Endothelial cell (in vitro differentiated cells): ENCODE measurements around the gene CABLES1. TPM values are rescaled to one million over a fixed set of nuclear protein-coding genes. Genes with fewer than 3 reads are reported as not detected.

Experiments
- DNase-seq: peaks from one replicate; pipeline ENCODE4 v3.0.0; 2021; ENCODE audit warnings: low spot score
- H3K27ac Mint-ChIP-seq: one replicate; pipeline ENCODE4 v1.8.0; 2021; ENCODE audit warnings: mixed read lengths, inconsistent platforms; ENCODE audit not compliant: unreplicated experiment
- H3K27me3 Mint-ChIP-seq: one replicate; pipeline ENCODE4 v1.8.0; 2021; ENCODE audit warnings: mild to moderate bottlenecking, moderate library complexity, mixed read lengths, inconsistent platforms; ENCODE audit not compliant: unreplicated experiment
- H3K36me3 Mint-ChIP-seq: one replicate; pipeline ENCODE4 v1.8.0; 2021; ENCODE audit warnings: mild to moderate bottlenecking, low read depth, mixed read lengths, inconsistent platforms; ENCODE audit not compliant: unreplicated experiment
- H3K4me1 Mint-ChIP-seq: one replicate; pipeline ENCODE4 v1.8.0; 2021; ENCODE audit warnings: mild to moderate bottlenecking, mixed read lengths, inconsistent platforms; ENCODE audit not compliant: unreplicated experiment
- H3K4me3 Mint-ChIP-seq: one replicate; pipeline ENCODE4 v1.8.0; 2021; ENCODE audit warnings: mild to moderate bottlenecking, mixed read lengths, inconsistent platforms; ENCODE audit not compliant: unreplicated experiment
- H3K9me3 Mint-ChIP-seq: one replicate; pipeline ENCODE4 v1.8.0; 2021; ENCODE audit warnings: mixed read lengths, inconsistent platforms; ENCODE audit not compliant: unreplicated experiment
- total RNA-seq: library from RNA; stranded (reverse); fragmentation: NEBNext Ultra II Directional; extraction: Animal tissue kit (Norgen Biotek cat#: 25700); gene quantifications from one replicate; pipeline ENCODE4 v1.2.1, GENCODE V29; 2021; ENCODE audit not compliant: unreplicated experiment
- TF ChIP-seq, protein P1 (sequence below): fragments of 200-600 bp; sonication (generic); IDR thresholded peaks from one replicate; pipeline ENCODE4 v1.5.0; 2021; ENCODE audit warnings: antibody characterized with exemption; ENCODE audit not compliant: unreplicated experiment

CABLES1 gene
- total RNA-seq, 1 donor from 2014 or later: 24.9 TPM

DNA sequence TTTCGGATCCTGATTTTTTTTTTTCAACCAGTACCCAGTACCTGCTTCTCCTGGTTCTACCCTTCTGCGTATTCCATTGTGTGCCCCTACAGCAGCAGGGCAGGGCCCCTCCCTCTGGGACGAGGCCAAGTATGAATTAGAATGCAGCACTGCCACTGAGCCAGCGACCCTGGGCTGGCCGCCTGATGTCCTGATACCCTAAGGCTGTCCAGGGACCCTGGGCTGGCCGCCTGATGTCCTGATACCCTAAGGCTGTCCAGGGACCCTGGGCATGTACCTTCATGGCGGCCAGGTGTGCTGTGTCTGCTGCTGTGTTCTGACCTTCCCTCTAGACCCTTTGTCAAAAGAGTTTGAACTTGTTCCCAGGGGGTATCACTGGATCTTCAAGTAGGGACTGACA lies 42.9 kb downstream of the CABLES1 start:
- H3K4me3 Mint-ChIP-seq: peak overlapping the region; percentile 21
- H3K4me1 Mint-ChIP-seq: peaks cover 31% of the 10 kb centered on the region
- TF ChIP-seq, protein P1, sequence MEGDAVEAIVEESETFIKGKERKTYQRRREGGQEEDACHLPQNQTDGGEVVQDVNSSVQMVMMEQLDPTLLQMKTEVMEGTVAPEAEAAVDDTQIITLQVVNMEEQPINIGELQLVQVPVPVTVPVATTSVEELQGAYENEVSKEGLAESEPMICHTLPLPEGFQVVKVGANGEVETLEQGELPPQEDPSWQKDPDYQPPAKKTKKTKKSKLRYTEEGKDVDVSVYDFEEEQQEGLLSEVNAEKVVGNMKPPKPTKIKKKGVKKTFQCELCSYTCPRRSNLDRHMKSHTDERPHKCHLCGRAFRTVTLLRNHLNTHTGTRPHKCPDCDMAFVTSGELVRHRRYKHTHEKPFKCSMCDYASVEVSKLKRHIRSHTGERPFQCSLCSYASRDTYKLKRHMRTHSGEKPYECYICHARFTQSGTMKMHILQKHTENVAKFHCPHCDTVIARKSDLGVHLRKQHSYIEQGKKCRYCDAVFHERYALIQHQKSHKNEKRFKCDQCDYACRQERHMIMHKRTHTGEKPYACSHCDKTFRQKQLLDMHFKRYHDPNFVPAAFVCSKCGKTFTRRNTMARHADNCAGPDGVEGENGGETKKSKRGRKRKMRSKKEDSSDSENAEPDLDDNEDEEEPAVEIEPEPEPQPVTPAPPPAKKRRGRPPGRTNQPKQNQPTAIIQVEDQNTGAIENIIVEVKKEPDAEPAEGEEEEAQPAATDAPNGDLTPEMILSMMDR: no peak
- H3K9me3 Mint-ChIP-seq: no peaks in the 10 kb centered on the region
- no peak for DNase-seq
- H3K36me3 Mint-ChIP-seq: peaks cover 3% of the 10 kb centered on the region
- H3K27me3 Mint-ChIP-seq: peaks cover 3% of the 10 kb centered on the region
- no peak overlapping the region for H3K27ac Mint-ChIP-seq

DNA sequence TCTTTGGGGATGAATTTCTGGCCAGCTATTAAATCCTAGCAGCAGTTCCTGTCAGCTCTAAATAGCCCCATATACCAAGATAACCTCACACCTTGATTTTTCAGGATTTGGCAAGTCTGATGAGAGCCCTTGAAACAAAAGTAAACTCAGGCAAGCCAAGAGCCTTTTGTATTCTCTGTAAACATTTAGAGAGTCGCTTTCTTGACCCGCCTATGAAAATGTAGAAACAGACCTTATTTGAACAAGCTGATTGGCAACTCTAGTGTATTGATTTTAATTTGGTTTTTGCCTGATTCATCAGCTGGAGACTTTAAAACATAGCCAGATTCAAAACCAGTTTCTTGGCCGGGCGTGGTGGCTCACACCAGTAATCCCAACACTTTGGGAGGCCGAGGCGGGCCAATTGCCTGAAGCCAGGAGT lies 43.4 kb downstream of the CABLES1 start:
- TF ChIP-seq, protein P1: no peak
- Mint-ChIP-seq H3K36me3 (peaks cover 5% of the 10 kb centered on the region), H3K27me3 (peaks cover 3% of the 10 kb centered on the region), H3K27ac (no peak overlapping the region), H3K4me1 (peaks cover 36% of the 10 kb centered on the region), H3K4me3 (no peak overlapping the region), H3K9me3 (no peaks in the 10 kb centered on the region)
- DNase-seq: no peak

DNA sequence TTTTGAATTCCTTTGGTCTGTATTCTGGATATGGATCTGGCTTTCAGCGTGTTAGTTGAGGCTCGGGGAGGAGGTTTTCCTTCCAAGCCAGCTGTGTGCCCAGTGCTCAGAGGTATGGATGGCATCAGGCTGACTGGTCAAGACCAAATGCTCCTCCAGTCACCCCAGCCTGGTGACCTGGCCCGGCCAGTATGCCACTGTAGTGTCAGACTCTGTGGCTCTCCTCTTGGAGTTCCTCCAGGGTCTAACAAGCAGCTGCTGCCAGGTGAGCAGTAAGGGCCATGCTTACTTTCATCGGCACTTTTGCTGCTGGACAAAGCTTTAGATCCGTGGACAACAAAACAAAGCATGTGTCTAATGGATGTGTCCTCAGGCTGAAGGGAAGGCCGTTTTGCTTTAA lies 44.1 kb downstream of the CABLES1 start:
- H3K36me3 Mint-ChIP-seq: peaks cover 5% of the 10 kb centered on the region
- no peaks in the 10 kb centered on the region for H3K9me3 Mint-ChIP-seq
- H3K4me3 Mint-ChIP-seq: no peak overlapping the region
- TF ChIP-seq, protein P1: no peak
- H3K27ac Mint-ChIP-seq: no peak overlapping the region
- peaks cover 3% of the 10 kb centered on the region for H3K27me3 Mint-ChIP-seq
- peaks cover 41% of the 10 kb centered on the region for H3K4me1 Mint-ChIP-seq
- no peak for DNase-seq

DNA sequence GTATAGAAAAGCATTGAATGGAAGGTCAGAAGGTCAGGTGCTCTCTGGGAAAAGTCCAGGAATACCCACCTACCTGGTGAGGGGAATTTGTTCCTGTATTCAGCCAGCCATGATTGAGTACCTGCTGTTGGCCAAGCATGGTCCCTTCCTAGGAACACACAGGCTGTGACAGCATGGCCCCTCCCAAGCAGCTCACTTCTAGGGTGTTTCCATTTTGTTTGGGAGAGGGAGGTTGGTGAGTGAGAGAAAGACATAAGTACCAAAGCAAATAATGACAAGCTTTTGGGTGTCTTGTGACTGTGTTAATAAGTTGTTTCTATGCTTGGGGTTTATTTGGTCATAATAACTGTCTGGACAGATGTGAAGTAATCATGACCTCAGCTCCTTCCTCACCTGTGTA lies 46.3 kb downstream of the CABLES1 start:
- H3K36me3 Mint-ChIP-seq: peaks cover 5% of the 10 kb centered on the region
- H3K9me3 Mint-ChIP-seq: no peaks in the 10 kb centered on the region
- no peaks in the 10 kb centered on the region for H3K27me3 Mint-ChIP-seq
- TF ChIP-seq, protein P1: no peak
- H3K4me3 Mint-ChIP-seq: no peak overlapping the region
- DNase-seq: no peak
- peaks cover 48% of the 10 kb centered on the region for H3K4me1 Mint-ChIP-seq
- H3K27ac Mint-ChIP-seq: no peak overlapping the region

DNA sequence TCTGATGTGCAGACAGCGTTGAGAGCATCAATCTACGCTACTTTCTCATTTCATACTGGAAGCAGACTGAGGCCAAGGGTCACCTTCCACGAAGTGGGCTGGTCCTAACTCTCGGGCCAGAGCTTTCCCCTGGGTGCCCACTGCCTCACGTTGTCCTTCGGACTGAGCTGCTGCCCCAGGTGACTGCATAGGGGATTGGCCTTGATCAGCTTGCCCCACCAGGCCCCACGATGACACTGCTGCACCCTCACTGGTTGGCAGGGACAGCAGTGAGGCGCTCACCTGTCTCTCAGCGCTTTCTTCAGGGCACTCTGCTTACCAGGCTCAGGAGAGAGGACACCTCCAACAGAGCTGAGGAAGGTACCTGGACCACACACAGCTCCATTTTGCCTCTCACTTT lies 47.3 kb downstream of the CABLES1 start:
- no peak for DNase-seq
- Mint-ChIP-seq H3K27me3 (peaks cover 2% of the 10 kb centered on the region), H3K4me3 (no peak overlapping the region), H3K36me3 (peaks cover 5% of the 10 kb centered on the region), H3K4me1 (peaks cover 40% of the 10 kb centered on the region), H3K27ac (no peak overlapping the region), H3K9me3 (no peaks in the 10 kb centered on the region)
- TF ChIP-seq, protein P1: no peak
